ENCODE data around the gene C1GALT1C1L.

GRCh38 chr2:43643680-43644079 lies 32.5 kb downstream of the C1GALT1C1L start:
- TF ChIP-seq CTCF (IDR thresholded peaks at IDR 0.05; ENCODE audit: low read depth, low read length, poor library complexity, severe bottlenecking) (no peak), EZH2phosphoT487 (IDR thresholded peaks at IDR 0.05; ENCODE audit: borderline replicate concordance, low read length) (no peak)

All from DOHH2 (cell line).